Body of pancreas (tissue), 4 donors: ENCODE data around the gene VAV2. TPM values are rescaled to one million over a fixed set of nuclear protein-coding genes. Genes with fewer than 3 reads are reported as not detected.
A peak's percentile ranks its signal among the peaks of the same experiment; 100 is the strongest.

Experiments used
- ATAC-seq: fragments of 150-250 bp; one replicate; pipeline ENCODE4 v1.9.1; 2016
- DNase-seq, 4 donors: peaks; one replicate each; pipeline ENCODE4 v3.0.0-alpha.2; 2019
- H3K27ac ChIP-seq, 4 donors: fragments of 200-600 bp; sonication (generic); 1 replicate in 3 of 4; 2 replicates in 1 of 4; pipeline versions ENCODE4 v1.5.1 to v1.6.1; 2016 to 2019; ENCODE audit warnings: mild to moderate bottlenecking in 1 of 4, mixed read lengths in 1 of 4, moderate library complexity in 1 of 4
- H3K27me3 ChIP-seq, 2 donors: fragments of 200-600 bp; sonication (generic); one replicate each; pipeline ENCODE4 v1.6.0; 2016; ENCODE audit warnings: mild to moderate bottlenecking in 1 of 2
- H3K36me3 ChIP-seq, 2 donors: fragments of 200-600 bp; sonication (generic); replicated peaks in 1 of 2; 2 replicates each; pipeline ENCODE4 v1.5.1; 2016; ENCODE audit warnings: low read depth in 2 of 2; ENCODE audit not compliant: insufficient read depth in 1 of 2
- H3K4me1 ChIP-seq: fragments of 200-600 bp; sonication (generic); one replicate; pipeline ENCODE4 v1.6.0; 2016
- H3K4me3 ChIP-seq, 2 donors: fragments of 200-600 bp; sonication (generic); 1 replicate in 1 of 2; 2 replicates in 1 of 2; pipeline ENCODE4 v1.5.1; 2016 to 2019
- H3K9me3 ChIP-seq, 3 donors: fragments of 200-600 bp; sonication (generic); 1 replicate in 2 of 3; 2 replicates in 1 of 3; pipeline ENCODE4 v1.5.1; 2016
- POLR2A ChIP-seq, 3 donors: fragments of 450-650 bp; IDR thresholded peaks; one replicate each; pipeline ENCODE4 v1.6.1; 2016; ENCODE audit warnings: antibody characterized with exemption in 3 of 3, mild to moderate bottlenecking in 2 of 3
- WGBS, 2 donors: methylation state at CpG; one replicate each; pipeline ENCODE4 v1.1.5; 2017; 5-methylcytosine and 5-hydroxymethylcytosine counted together
- intact Hi-C: fragments of 100-400 bp; cut with DNase I; formaldehyde crosslinking; loops from one replicate; pipeline ENCODE4 v1.15.1; 2023
- total RNA-seq, 2 donors: library from RNA; depleted of rRNA; stranded (reverse); fragments of >200 nt; gene quantifications; one replicate each; pipeline ENCODE4 v1.1.0, GENCODE V29; 2016
- TF ChIP-seq, protein P1 (sequence below), 7 experiments: fragments of 450-650 bp in 4 of 7; fragments of 200-600 bp in 3 of 7; sonication (generic) in 3 of 7; IDR thresholded peaks; one replicate each; pipeline ENCODE4 v1.5.1; 2016 to 2019; ENCODE audit warnings: antibody characterized with exemption in 7 of 7

The VAV2 gene
- total RNA-seq, 2 donors from 2014 or later = 31.6 to 32.3 TPM

DNA sequence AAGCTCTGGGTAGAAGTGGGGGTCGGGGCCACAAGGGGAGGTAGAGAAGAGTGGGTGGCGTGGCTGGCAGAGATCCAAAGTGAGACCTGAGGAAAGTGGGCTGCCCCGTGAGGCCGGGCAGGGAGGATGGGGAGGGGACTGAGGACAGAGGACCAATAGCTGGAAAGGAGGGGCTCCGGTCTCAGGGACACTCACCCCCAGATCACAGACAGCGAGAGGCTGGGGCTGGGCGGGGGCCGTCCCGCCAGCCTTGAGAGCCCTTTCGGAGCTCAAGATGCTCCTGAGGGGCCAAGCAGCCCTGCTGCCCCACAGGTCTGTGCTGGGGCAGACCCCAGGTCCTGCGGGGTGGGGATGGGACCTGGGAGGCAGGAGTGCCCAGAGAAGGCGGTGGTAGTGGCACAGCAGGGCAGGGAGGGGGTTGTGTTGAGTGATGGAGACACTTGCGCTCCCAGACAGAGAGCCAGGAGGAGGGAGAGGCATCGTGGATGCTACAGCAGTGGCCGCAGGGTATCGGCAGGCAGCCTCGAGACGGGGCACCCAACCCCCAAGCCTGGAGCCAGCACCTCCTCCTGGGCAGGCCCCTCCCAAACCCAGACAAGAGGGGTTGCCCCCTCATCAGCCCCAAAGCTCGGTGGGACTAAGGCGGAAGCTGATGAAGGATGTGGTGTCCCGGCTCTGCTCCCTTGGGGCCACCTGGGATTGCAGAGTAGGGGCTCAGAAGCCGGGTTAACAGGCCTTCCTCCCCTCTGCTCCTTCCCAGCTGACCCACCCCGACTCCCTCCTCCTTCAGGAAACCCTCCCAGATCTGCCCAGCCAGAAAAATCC, 257.3 kb downstream of the VAV2 start:
- ATAC-seq (no peak), DNase-seq (peak in 1 of 4 donors; percentile 11)

DNA sequence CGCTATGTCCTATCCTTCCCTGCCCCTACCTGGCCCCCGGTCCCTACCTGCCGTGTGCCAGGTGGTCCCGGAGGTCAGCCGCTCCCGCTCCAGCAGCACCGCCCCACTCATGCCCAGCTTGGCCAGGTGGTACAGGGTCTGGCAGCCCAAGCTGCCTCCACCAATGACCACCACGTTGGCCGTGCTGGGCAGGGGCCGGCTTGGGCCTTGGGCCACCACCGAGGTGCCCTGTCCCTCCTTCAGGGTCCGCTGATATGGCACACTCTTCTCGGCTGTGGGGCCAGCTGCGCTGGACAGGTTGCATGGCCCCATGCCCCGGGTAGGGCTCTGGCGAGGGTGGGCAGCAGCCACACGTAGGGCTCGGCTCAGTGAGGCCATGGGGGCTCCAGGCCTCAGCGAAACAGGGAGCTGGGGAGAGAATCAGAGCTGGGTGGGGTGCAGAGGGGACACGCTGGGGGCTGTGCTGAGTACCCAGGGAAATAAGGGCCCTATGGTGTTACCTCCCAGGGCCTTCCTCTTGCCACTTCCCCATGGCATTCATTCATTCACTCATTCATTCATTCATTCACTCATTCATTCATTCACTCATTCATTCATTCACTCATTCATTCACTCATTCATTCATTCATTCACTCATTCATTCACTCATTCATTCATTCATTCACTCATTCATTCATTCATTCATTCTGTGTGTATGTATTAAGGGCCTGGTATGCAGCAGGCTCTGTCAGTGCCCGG, 258.2 kb downstream of the VAV2 start:
- Histone ChIP-seq H3K27me3 (no peaks in the 10 kb centered on the region), H3K27ac (no peak overlapping the region), H3K4me1 (peaks cover 39% of the 10 kb centered on the region), H3K4me3 (no peak overlapping the region), H3K36me3 (no peaks in the 10 kb centered on the region), H3K9me3 (no peaks in the 10 kb centered on the region)
- DNase-seq = peak in 1 of 4 donors; percentile 6
- intact Hi-C loops = no loop called here
- WGBS, 2 donors = 78 to 85% methylated on average over 10 to 21 of the region's 21 CpGs
- no peak for ATAC-seq
- TF ChIP-seq, protein P1, sequence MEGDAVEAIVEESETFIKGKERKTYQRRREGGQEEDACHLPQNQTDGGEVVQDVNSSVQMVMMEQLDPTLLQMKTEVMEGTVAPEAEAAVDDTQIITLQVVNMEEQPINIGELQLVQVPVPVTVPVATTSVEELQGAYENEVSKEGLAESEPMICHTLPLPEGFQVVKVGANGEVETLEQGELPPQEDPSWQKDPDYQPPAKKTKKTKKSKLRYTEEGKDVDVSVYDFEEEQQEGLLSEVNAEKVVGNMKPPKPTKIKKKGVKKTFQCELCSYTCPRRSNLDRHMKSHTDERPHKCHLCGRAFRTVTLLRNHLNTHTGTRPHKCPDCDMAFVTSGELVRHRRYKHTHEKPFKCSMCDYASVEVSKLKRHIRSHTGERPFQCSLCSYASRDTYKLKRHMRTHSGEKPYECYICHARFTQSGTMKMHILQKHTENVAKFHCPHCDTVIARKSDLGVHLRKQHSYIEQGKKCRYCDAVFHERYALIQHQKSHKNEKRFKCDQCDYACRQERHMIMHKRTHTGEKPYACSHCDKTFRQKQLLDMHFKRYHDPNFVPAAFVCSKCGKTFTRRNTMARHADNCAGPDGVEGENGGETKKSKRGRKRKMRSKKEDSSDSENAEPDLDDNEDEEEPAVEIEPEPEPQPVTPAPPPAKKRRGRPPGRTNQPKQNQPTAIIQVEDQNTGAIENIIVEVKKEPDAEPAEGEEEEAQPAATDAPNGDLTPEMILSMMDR (IDR thresholded peaks at IDR 0.05) = no peak
- TF ChIP-seq POLR2A (IDR thresholded peaks at IDR 0.05) = no peak

More for the DNA sequence above, 257.3 kb downstream of the VAV2 start:
- H3K27me3 ChIP-seq = no peaks in the 10 kb centered on the region
- no peak overlapping the region for H3K27ac ChIP-seq
- H3K4me1 ChIP-seq = peaks cover 39% of the 10 kb centered on the region
- H3K9me3 ChIP-seq = no peaks in the 10 kb centered on the region
- H3K36me3 ChIP-seq = no peaks in the 10 kb centered on the region
- intact Hi-C loops = no loop called here
- 79 to 80% methylated on average over 15 to 21 of the region's 23 CpGs for WGBS, 2 donors
- no peak overlapping the region for H3K4me3 ChIP-seq
- TF ChIP-seq POLR2A (IDR thresholded peaks at IDR 0.05) = no peak
- TF ChIP-seq, protein P1 (IDR thresholded peaks at IDR 0.05) = no peak

DNA sequence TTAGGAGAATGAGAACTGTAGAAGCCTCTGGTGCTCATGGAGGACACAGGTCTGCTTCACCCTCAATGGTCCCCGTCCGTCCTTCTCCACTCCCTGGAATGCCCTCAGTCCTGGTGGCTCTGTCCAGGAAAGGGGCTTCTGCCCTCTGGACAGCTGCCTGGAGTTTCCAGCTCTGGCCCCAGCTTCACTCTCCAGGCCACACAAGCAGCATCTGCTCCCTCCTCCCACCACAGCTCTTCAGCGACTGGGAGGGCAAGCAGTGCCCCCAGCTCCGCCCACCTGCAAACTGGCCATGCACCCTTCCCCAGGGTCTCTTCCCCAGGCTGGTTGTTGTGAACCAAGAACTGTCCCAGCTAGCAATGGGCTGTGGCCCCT, 258.7 kb downstream of the VAV2 start:
- Histone ChIP-seq H3K9me3 (no peaks in the 10 kb centered on the region), H3K27me3 (no peaks in the 10 kb centered on the region), H3K4me3 (no peak overlapping the region), H3K27ac (no peak overlapping the region), H3K4me1 (peaks cover 35% of the 10 kb centered on the region), H3K36me3 (no peaks in the 10 kb centered on the region)
- TF ChIP-seq, protein P1 (IDR thresholded peaks at IDR 0.05) = no peak
- no peak for TF ChIP-seq POLR2A (IDR thresholded peaks at IDR 0.05)
- WGBS, 2 donors = 87 to 100% methylated on average over 2 to 4 of the region's 4 CpGs
- DNase-seq (no peak), ATAC-seq (no peak)
- intact Hi-C loops = no loop called here

DNA sequence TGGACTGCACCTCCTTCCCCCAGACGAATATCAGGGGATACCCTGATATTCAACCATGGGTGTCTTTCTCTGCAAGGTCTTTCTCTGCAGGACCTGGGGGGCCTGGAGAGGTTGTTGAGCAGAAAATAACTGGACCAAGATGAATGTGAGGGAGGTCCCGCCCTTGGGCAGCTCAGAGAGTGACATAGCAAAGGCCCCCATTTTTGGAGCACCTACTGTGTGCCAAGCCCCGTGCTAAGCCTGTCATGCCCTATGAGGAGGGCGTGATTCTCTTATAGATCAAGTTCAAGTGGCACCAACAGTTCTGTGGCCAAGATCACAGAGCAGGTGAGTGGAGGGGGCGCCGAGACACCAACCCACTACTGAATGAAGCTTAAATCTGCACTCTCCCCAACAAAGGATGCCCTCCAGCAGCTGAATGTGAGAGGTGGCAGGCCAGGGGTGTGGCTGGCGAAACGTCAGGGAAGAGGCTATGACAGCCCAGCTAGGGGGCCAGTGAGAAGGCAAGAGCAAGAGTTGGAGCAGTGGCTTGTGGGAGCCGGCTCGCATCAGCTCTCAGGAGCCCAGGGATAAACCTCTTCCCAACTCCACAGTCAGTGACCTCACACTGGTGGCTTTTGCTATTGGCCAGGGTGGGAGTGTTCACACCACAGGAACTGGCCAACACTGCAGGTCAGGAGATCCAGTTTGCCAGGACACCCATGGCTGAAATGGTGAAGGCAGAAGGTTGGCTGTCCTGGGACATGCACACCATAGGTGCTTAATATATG, 259.3 kb downstream of the VAV2 start:
- H3K27ac ChIP-seq = no peak overlapping the region
- no peaks in the 10 kb centered on the region for H3K36me3 ChIP-seq
- no peak overlapping the region for H3K4me3 ChIP-seq
- ATAC-seq = no peak
- WGBS, 2 donors = 79 to 82% methylated on average over 8 to 10 of the region's 10 CpGs
- no peaks in the 10 kb centered on the region for H3K27me3 ChIP-seq
- no peaks in the 10 kb centered on the region for H3K9me3 ChIP-seq
- TF ChIP-seq POLR2A (IDR thresholded peaks at IDR 0.05) = no peak
- TF ChIP-seq, protein P1 (IDR thresholded peaks at IDR 0.05) = no peak
- H3K4me1 ChIP-seq = peaks cover 29% of the 10 kb centered on the region
- DNase-seq = peak in 1 of 4 donors; percentile 3
- intact Hi-C loops = no loop called here
